Measurements from ENCODE around the gene IFT43. TPM values are rescaled to one million over a fixed set of nuclear protein-coding genes. Genes with fewer than 3 reads are reported as not detected.

The IFT43 gene
- total RNA-seq, 1 donor from 2014 or later = 36.8 TPM

DNA sequence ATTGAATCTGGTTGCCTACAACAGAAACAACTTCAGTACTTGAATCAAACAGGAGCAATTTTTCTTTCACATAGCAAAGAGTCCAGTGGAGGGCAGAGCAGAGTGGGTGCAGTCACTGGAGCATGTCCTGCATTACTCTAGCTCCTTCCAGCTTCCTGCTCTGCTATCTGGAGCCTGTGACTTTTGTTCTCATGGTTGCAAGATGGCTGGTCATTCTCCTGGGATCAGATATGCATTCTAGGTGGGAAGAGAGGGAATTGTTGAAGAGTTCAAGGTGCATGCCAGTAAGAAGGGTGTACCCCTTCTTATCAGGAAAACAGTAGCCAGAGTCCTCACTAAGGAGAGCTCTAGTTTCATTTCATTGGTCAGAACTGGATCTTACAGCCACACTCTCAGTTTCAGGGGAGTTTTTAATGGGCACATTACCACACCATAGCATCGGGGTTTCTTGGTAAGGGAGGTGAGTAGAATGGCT lies 8.0 kb downstream of the IFT43 start:
- no peaks in the 10 kb centered on the region for H3K79me2 ChIP-seq (ENCODE audit: low read depth)
- Mint-ChIP-seq H3K27me3 (ENCODE audit: insufficient read depth, low read depth) (no peaks in the 10 kb centered on the region), H3K4me3 (no peak overlapping the region), H3K27ac (no peak overlapping the region), H3K36me3 (peaks cover 20% of the 10 kb centered on the region), H3K4me1 (no peaks in the 10 kb centered on the region), H3K9me3 (no peaks in the 10 kb centered on the region)
- no peak overlapping the region for H3K27ac ChIP-seq
- TF ChIP-seq EZH2 (IDR thresholded peaks at IDR 0.05) (no peak), CTCF (IDR thresholded peaks at IDR 0.05) (no peak), EZH2phosphoT487 (IDR thresholded peaks at IDR 0.05) (no peak)
- DNase-seq (ENCODE audit: low spot score) = no peak
- no peaks in the 10 kb centered on the region for H3K4me1 ChIP-seq
- H3F3A ChIP-seq (ENCODE audit: low read depth) = no peaks in the 10 kb centered on the region
- peaks cover 14% of the 10 kb centered on the region for H4K20me1 ChIP-seq (ENCODE audit: low read depth)
- H3K9ac ChIP-seq = no peak overlapping the region
- H2AFZ ChIP-seq (replicated peaks) = no peak overlapping the region
- H3K36me3 ChIP-seq = no peaks in the 10 kb centered on the region
- H3K9me3 ChIP-seq (ENCODE audit: low read depth) = no peaks in the 10 kb centered on the region
- no peak overlapping the region for H3K4me2 ChIP-seq
- no peak overlapping the region for H3K4me3 ChIP-seq
- no peaks in the 10 kb centered on the region for H3K27me3 ChIP-seq

GRCh38 chr14:75995372-75996041 lies 9.9 kb downstream of the IFT43 start:
- no peaks in the 10 kb centered on the region for H3F3A ChIP-seq (ENCODE audit: low read depth)
- H3K4me2 ChIP-seq = no peak overlapping the region
- TF ChIP-seq EZH2phosphoT487 (IDR thresholded peaks at IDR 0.05) (no peak), EZH2 (IDR thresholded peaks at IDR 0.05) (no peak), CTCF (IDR thresholded peaks at IDR 0.05) (no peak)
- no peaks in the 10 kb centered on the region for H3K9me3 ChIP-seq (ENCODE audit: low read depth)
- H4K20me1 ChIP-seq (ENCODE audit: low read depth) = peaks cover 14% of the 10 kb centered on the region
- no peak overlapping the region for H3K4me3 ChIP-seq
- H3K36me3 ChIP-seq = no peaks in the 10 kb centered on the region
- no peak overlapping the region for H3K9ac ChIP-seq
- H3K4me1 ChIP-seq = no peaks in the 10 kb centered on the region
- no peak overlapping the region for H3K27ac ChIP-seq
- H3K27me3 Mint-ChIP-seq (ENCODE audit: insufficient read depth, low read depth) = peaks cover 2% of the 10 kb centered on the region
- H3K4me1 Mint-ChIP-seq = no peaks in the 10 kb centered on the region
- H3K9me3 Mint-ChIP-seq = no peaks in the 10 kb centered on the region
- H3K79me2 ChIP-seq (ENCODE audit: low read depth) = no peaks in the 10 kb centered on the region
- no peak overlapping the region for H3K27ac Mint-ChIP-seq
- no peaks in the 10 kb centered on the region for H3K27me3 ChIP-seq
- H3K36me3 Mint-ChIP-seq = peaks cover 28% of the 10 kb centered on the region
- DNase-seq (ENCODE audit: low spot score) = no peak
- H3K4me3 Mint-ChIP-seq = no peak overlapping the region
- H2AFZ ChIP-seq (replicated peaks) = no peak overlapping the region

GRCh38 chr14:75996488-75996887 lies 10.9 kb downstream of the IFT43 start:
- H3K9me3 ChIP-seq (ENCODE audit: low read depth) = no peaks in the 10 kb centered on the region
- no peak overlapping the region for H3K4me2 ChIP-seq
- no peak overlapping the region for H3K27ac Mint-ChIP-seq
- H3K4me1 Mint-ChIP-seq = no peaks in the 10 kb centered on the region
- H3F3A ChIP-seq (ENCODE audit: low read depth) = no peaks in the 10 kb centered on the region
- no peaks in the 10 kb centered on the region for H3K36me3 ChIP-seq
- H4K20me1 ChIP-seq (ENCODE audit: low read depth) = peaks cover 14% of the 10 kb centered on the region
- no peak overlapping the region for H3K4me3 ChIP-seq
- H3K9me3 Mint-ChIP-seq = no peaks in the 10 kb centered on the region
- H3K79me2 ChIP-seq (ENCODE audit: low read depth) = no peaks in the 10 kb centered on the region
- H3K4me3 Mint-ChIP-seq = no peak overlapping the region
- no peaks in the 10 kb centered on the region for H3K4me1 ChIP-seq
- H2AFZ ChIP-seq (replicated peaks) = no peak overlapping the region
- peaks cover 38% of the 10 kb centered on the region for H3K36me3 Mint-ChIP-seq
- H3K27me3 ChIP-seq = no peaks in the 10 kb centered on the region
- H3K9ac ChIP-seq = no peak overlapping the region
- DNase-seq (ENCODE audit: low spot score) = no peak
- H3K27ac ChIP-seq = no peak overlapping the region
- TF ChIP-seq EZH2phosphoT487 (IDR thresholded peaks at IDR 0.05) (no peak), CTCF (IDR thresholded peaks at IDR 0.05) (no peak), EZH2 (IDR thresholded peaks at IDR 0.05) (no peak)
- peaks cover 3% of the 10 kb centered on the region for H3K27me3 Mint-ChIP-seq (ENCODE audit: insufficient read depth, low read depth)

Measured in neural progenitor cell (in vitro differentiated cells).